WTC11 (cell line): Measurements from ENCODE around the gene NAV2. TPM values are rescaled to one million over a fixed set of nuclear protein-coding genes. Genes with fewer than 3 reads are reported as not detected.

Source experiments
- ATAC-seq: fragments of 200-7000 bp; cut with Tn5 transposase; 2 replicates; pipeline ENCODE4 v1.10.0; 2021; ENCODE audit warnings: mild to moderate bottlenecking, moderate library complexity
- CTCF ChIA-PET: fragments of 300-600 bp; sonication (Branson Sonifier 250); formaldehyde crosslinking; loops from one replicate; lab custom pipeline; 2021; ENCODE audit warnings: antibody characterized with exemption; lab: Charles Lee
- POLR2A ChIA-PET: fragments of 350-600 bp; sonication (Branson Sonifier 250); formaldehyde crosslinking; loops from one replicate; lab custom pipeline; 2021; ENCODE audit warnings: antibody characterized with exemption; lab: Charles Lee
- DNase-seq: peaks from one replicate; pipeline ENCODE4 v3.0.0; 2021; ENCODE audit warnings: low spot score
- H3K27ac Mint-ChIP-seq: 2 replicates; pipeline ENCODE4 v1.8.0; 2021; ENCODE audit warnings: mixed read lengths
- H3K27me3 Mint-ChIP-seq: 2 replicates; pipeline ENCODE4 v1.8.0; 2021; ENCODE audit warnings: low read depth, mild to moderate bottlenecking, moderate library complexity, mixed read lengths
- H3K36me3 Mint-ChIP-seq: 2 replicates; pipeline ENCODE4 v1.8.0; 2021; ENCODE audit warnings: mixed read lengths
- H3K4me1 Mint-ChIP-seq: 2 replicates; pipeline ENCODE4 v1.8.0; 2022; ENCODE audit warnings: mixed read lengths
- H3K4me3 Mint-ChIP-seq: 2 replicates; pipeline ENCODE4 v1.8.0; 2021; ENCODE audit warnings: mild to moderate bottlenecking, moderate library complexity, mixed read lengths
- H3K9me3 Mint-ChIP-seq: 2 replicates; pipeline ENCODE4 v1.8.0; 2021; ENCODE audit warnings: mixed read lengths
- ATF1 ChIP-seq: sonication (generic); formaldehyde crosslinking; IDR thresholded peaks from 2 replicates; pipeline ENCODE4 v1.8.1; 2023; ENCODE audit warnings: mild to moderate bottlenecking, moderate library complexity, missing genetic modification reagents
- FOXJ3 ChIP-seq: sonication (generic); formaldehyde crosslinking; IDR thresholded peaks from 2 replicates; pipeline ENCODE4 v1.9.0; 2021; ENCODE audit warnings: missing genetic modification reagents, mild to moderate bottlenecking, borderline replicate concordance
- GABPB1 ChIP-seq: sonication (generic); formaldehyde crosslinking; IDR thresholded peaks from 2 replicates; pipeline ENCODE4 v1.8.1; 2023; ENCODE audit warnings: mild to moderate bottlenecking, missing genetic modification reagents
- HMGA2 ChIP-seq: fragments of 250-450 bp; sonication (Bioruptor Pico); IDR thresholded peaks from 2 replicates; pipeline ENCODE4 v1.4.0; 2021; ENCODE audit warnings: mild to moderate bottlenecking, moderate library complexity
- IRF2 ChIP-seq: sonication (generic); formaldehyde crosslinking; IDR thresholded peaks from 2 replicates; pipeline ENCODE4 v1.8.0; 2022; ENCODE audit warnings: low read depth, missing genetic modification reagents, borderline replicate concordance
- KAT7 ChIP-seq: sonication (generic); formaldehyde crosslinking; IDR thresholded peaks from 2 replicates; pipeline ENCODE4 v1.8.1; 2023; ENCODE audit warnings: missing genetic modification reagents, mild to moderate bottlenecking, borderline replicate concordance
- MYBL2 ChIP-seq: sonication (generic); formaldehyde crosslinking; IDR thresholded peaks from 2 replicates; pipeline ENCODE4 v1.8.1; 2023; ENCODE audit warnings: mild to moderate bottlenecking, moderate library complexity, missing genetic modification reagents
- NFATC4 ChIP-seq: fragments of 250-450 bp; sonication (Bioruptor Pico); IDR thresholded peaks from 2 replicates; pipeline ENCODE4 v1.9.0; 2021; ENCODE audit warnings: mild to moderate bottlenecking
- OVOL2 ChIP-seq: fragments of 250-450 bp; sonication (Bioruptor Pico); IDR thresholded peaks from 2 replicates; pipeline ENCODE4 v1.9.0; 2021; ENCODE audit warnings: mild to moderate bottlenecking, borderline replicate concordance
- SMAD4 ChIP-seq: sonication (generic); formaldehyde crosslinking; IDR thresholded peaks from 2 replicates; pipeline ENCODE4 v1.8.0; 2022; ENCODE audit warnings: mild to moderate bottlenecking, missing genetic modification reagents
- TEAD4 ChIP-seq: sonication (generic); formaldehyde crosslinking; IDR thresholded peaks from 2 replicates; pipeline ENCODE4 v1.8.0; 2022; ENCODE audit warnings: mild to moderate bottlenecking, missing genetic modification reagents
- ZNF232 ChIP-seq: sonication (generic); formaldehyde crosslinking; IDR thresholded peaks from 2 replicates; pipeline ENCODE4 v1.8.0; 2022; ENCODE audit warnings: mild to moderate bottlenecking, missing genetic modification reagents
- ZNF263 ChIP-seq: sonication (generic); formaldehyde crosslinking; IDR thresholded peaks from 2 replicates; pipeline ENCODE4 v1.8.1; 2022; ENCODE audit warnings: low read depth, mild to moderate bottlenecking, moderate library complexity, missing genetic modification reagents
- ZNF317 ChIP-seq: sonication (generic); formaldehyde crosslinking; IDR thresholded peaks from 2 replicates; pipeline ENCODE4 v1.8.1; 2023; ENCODE audit warnings: low read depth, mild to moderate bottlenecking, moderate library complexity, missing genetic modification reagents, borderline replicate concordance
- ZNF423 ChIP-seq: fragments of 250-450 bp; sonication (Bioruptor Pico); IDR thresholded peaks from 2 replicates; pipeline ENCODE4 v2.1.2; 2022; ENCODE audit warnings: mild to moderate bottlenecking, moderate library complexity
- total RNA-seq: library from RNA; stranded (reverse); gene quantifications from 3 replicates; pipeline ENCODE4 v1.2.3, GENCODE V29; 2021
- TF ChIP-seq, protein P1 (sequence below): sonication (generic); formaldehyde crosslinking; IDR thresholded peaks from 2 replicates; pipeline ENCODE4 v1.8.0; 2022; ENCODE audit warnings: mild to moderate bottlenecking, missing genetic modification reagents
- TF ChIP-seq, protein P2 (sequence below): sonication (generic); formaldehyde crosslinking; IDR thresholded peaks from 2 replicates; pipeline ENCODE4 v1.8.1; 2022; ENCODE audit warnings: mild to moderate bottlenecking, missing genetic modification reagents, moderate library complexity, borderline replicate concordance
- TF ChIP-seq, protein P3 (sequence below): sonication (generic); formaldehyde crosslinking; IDR thresholded peaks from 2 replicates; pipeline ENCODE4 v1.8.1; 2022; ENCODE audit warnings: missing genetic modification reagents, borderline replicate concordance
- TF ChIP-seq, protein P4 (sequence below): sonication (generic); formaldehyde crosslinking; IDR thresholded peaks from 2 replicates; pipeline ENCODE4 v1.8.1; 2023; ENCODE audit warnings: mild to moderate bottlenecking, missing genetic modification reagents, moderate library complexity
- TF ChIP-seq, protein P5 (sequence below): sonication (generic); formaldehyde crosslinking; IDR thresholded peaks from 2 replicates; pipeline ENCODE4 v1.8.0; 2022; ENCODE audit warnings: mild to moderate bottlenecking, missing genetic modification reagents
- TF ChIP-seq, protein P6 (sequence below): sonication (generic); formaldehyde crosslinking; IDR thresholded peaks from 2 replicates; pipeline ENCODE4 v1.8.0; 2023; ENCODE audit warnings: missing genetic modification reagents
- TF ChIP-seq, protein P7 (sequence below): sonication (generic); formaldehyde crosslinking; IDR thresholded peaks from 2 replicates; pipeline ENCODE4 v1.8.1; 2023; ENCODE audit warnings: mild to moderate bottlenecking, missing genetic modification reagents, moderate library complexity

NAV2 gene
- total RNA-seq, 1 experiment from 2014 or later = 42.8 TPM

DNA sequence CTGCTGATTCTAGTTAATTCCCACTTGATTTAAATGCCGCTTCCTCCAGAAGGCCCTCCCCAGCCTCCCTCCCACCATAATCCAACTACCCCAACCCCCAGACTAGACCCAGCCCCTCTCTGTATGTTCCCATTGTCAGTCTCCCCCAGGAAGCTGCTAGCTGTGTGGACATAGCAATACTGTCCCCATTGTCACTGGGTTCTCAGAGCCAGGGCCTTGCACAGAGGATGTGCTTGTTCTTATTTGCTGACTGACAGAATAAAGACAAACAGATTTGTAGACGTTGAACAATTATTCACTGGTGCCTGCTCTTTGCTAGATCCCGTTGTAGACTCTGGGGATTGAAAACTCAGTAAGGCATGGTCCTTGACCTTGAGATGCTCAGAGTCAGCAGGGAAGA is 45.7 kb upstream of the NAV2 start:
- no peaks in the 10 kb centered on the region for H3K36me3 Mint-ChIP-seq
- H3K4me1 Mint-ChIP-seq = peaks cover 20% of the 10 kb centered on the region
- peaks cover 1% of the 10 kb centered on the region for H3K9me3 Mint-ChIP-seq
- no peak overlapping the region for H3K4me3 Mint-ChIP-seq
- CTCF ChIA-PET = interaction anchor here (1.3 kb wide), 1 partner anchor 103 kb away, joined by 4 read pairs; no protein-coding TSS in a partner anchor
- H3K27me3 Mint-ChIP-seq = no peaks in the 10 kb centered on the region; the same call in 1 of the 2 replicates
- no peak overlapping the region for H3K27ac Mint-ChIP-seq
- ATAC-seq = no peak
- POLR2A ChIA-PET = interaction anchor here (1.5 kb wide), 1 partner anchor 15 kb away, joined by 3 read pairs; no protein-coding TSS in a partner anchor
- TF ChIP-seq ZNF423 (CRISPR knock-in tag) = no peak
- no peak for TF ChIP-seq IRF2 (CRISPR knock-in tag)
- TF ChIP-seq, protein P1, sequence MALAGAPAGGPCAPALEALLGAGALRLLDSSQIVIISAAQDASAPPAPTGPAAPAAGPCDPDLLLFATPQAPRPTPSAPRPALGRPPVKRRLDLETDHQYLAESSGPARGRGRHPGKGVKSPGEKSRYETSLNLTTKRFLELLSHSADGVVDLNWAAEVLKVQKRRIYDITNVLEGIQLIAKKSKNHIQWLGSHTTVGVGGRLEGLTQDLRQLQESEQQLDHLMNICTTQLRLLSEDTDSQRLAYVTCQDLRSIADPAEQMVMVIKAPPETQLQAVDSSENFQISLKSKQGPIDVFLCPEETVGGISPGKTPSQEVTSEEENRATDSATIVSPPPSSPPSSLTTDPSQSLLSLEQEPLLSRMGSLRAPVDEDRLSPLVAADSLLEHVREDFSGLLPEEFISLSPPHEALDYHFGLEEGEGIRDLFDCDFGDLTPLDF (CRISPR knock-in tag) = no peak
- no peak for TF ChIP-seq ATF1 (CRISPR knock-in tag)
- TF ChIP-seq ZNF263 (CRISPR knock-in tag) = no peak
- TF ChIP-seq GABPB1 (CRISPR knock-in tag) = no peak
- TF ChIP-seq, protein P2, sequence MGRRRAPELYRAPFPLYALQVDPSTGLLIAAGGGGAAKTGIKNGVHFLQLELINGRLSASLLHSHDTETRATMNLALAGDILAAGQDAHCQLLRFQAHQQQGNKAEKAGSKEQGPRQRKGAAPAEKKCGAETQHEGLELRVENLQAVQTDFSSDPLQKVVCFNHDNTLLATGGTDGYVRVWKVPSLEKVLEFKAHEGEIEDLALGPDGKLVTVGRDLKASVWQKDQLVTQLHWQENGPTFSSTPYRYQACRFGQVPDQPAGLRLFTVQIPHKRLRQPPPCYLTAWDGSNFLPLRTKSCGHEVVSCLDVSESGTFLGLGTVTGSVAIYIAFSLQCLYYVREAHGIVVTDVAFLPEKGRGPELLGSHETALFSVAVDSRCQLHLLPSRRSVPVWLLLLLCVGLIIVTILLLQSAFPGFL = no peak
- no peak for TF ChIP-seq TEAD4
- TF ChIP-seq OVOL2 (CRISPR knock-in tag) = no peak
- TF ChIP-seq SMAD4 (CRISPR knock-in tag) = no peak
- TF ChIP-seq KAT7 = no peak
- TF ChIP-seq, protein P3, sequence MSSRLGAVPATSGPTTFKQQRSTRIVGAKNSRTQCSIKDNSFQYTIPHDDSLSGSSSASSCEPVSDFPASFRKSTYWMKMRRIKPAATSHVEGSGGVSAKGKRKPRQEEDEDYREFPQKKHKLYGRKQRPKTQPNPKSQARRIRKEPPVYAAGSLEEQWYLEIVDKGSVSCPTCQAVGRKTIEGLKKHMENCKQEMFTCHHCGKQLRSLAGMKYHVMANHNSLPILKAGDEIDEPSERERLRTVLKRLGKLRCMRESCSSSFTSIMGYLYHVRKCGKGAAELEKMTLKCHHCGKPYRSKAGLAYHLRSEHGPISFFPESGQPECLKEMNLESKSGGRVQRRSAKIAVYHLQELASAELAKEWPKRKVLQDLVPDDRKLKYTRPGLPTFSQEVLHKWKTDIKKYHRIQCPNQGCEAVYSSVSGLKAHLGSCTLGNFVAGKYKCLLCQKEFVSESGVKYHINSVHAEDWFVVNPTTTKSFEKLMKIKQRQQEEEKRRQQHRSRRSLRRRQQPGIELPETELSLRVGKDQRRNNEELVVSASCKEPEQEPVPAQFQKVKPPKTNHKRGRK = no peak
- TF ChIP-seq, protein P4, sequence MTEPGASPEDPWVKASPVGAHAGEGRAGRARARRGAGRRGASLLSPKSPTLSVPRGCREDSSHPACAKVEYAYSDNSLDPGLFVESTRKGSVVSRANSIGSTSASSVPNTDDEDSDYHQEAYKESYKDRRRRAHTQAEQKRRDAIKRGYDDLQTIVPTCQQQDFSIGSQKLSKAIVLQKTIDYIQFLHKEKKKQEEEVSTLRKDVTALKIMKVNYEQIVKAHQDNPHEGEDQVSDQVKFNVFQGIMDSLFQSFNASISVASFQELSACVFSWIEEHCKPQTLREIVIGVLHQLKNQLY = no peak
- no peak for DNase-seq

DNA sequence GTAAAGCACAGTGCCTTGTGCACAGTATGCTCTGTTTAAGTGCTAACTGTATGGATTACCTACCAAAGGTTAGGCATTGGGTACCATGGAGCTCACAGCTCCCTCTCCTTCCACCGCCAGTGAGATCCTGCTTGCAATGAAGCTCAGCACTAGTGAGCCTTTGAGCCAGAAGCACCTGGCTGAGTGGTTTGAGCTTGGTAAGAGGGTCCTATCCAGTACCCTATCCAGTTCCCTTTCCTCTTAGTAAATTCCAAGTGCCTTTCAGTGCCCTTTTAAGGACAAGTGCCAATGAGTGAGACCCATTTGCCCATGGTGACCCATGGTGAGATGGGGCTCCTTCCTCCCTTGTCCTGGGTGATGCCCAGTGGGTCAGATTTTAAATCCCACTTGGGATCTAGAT is 43.1 kb upstream of the NAV2 start:
- POLR2A ChIA-PET = no interaction called here
- no peaks in the 10 kb centered on the region for H3K9me3 Mint-ChIP-seq
- no peaks in the 10 kb centered on the region; the same call in 1 of the 2 replicates for H3K27me3 Mint-ChIP-seq
- H3K4me3 Mint-ChIP-seq = no peak overlapping the region
- no peak for ATAC-seq
- TF ChIP-seq HMGA2 (CRISPR knock-in tag) (no peak), MYBL2 (CRISPR knock-in tag) (no peak), ZNF232 (CRISPR knock-in tag) (no peak), ZNF317 (CRISPR knock-in tag) (no peak), FOXJ3 (no peak), NFATC4 (CRISPR knock-in tag) (no peak)
- TF ChIP-seq, protein P5, sequence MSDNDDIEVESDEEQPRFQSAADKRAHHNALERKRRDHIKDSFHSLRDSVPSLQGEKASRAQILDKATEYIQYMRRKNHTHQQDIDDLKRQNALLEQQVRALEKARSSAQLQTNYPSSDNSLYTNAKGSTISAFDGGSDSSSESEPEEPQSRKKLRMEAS = no peak
- TF ChIP-seq, protein P6, sequence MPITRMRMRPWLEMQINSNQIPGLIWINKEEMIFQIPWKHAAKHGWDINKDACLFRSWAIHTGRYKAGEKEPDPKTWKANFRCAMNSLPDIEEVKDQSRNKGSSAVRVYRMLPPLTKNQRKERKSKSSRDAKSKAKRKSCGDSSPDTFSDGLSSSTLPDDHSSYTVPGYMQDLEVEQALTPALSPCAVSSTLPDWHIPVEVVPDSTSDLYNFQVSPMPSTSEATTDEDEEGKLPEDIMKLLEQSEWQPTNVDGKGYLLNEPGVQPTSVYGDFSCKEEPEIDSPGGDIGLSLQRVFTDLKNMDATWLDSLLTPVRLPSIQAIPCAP (CRISPR knock-in tag) = no peak
- TF ChIP-seq, protein P7, sequence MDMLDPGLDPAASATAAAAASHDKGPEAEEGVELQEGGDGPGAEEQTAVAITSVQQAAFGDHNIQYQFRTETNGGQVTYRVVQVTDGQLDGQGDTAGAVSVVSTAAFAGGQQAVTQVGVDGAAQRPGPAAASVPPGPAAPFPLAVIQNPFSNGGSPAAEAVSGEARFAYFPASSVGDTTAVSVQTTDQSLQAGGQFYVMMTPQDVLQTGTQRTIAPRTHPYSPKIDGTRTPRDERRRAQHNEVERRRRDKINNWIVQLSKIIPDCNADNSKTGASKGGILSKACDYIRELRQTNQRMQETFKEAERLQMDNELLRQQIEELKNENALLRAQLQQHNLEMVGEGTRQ (CRISPR knock-in tag) = no peak
- no peak overlapping the region for H3K27ac Mint-ChIP-seq
- H3K36me3 Mint-ChIP-seq = no peaks in the 10 kb centered on the region
- CTCF ChIA-PET = interaction anchor here (0.6 kb wide), 1 partner anchor 121 kb away, joined by 4 read pairs; no protein-coding TSS in a partner anchor
- no peak for DNase-seq
- peaks cover 31% of the 10 kb centered on the region for H3K4me1 Mint-ChIP-seq
